GM20431 (cell line): ENCODE results near the gene TMEM237.
"Not testable (repeated sequence)": the region's sequence is repeated elsewhere in the genome, so short reads cannot be mapped to it uniquely, and the experiment has no call there.

Experiments used
- in situ Hi-C: fragments of 300-500 bp; cut with MseI, MboI; formaldehyde crosslinking; loops from one replicate; pipeline ENCODE4 v1.15.0; 2020; ENCODE audit warnings: low sequenced_read_pairs; ENCODE audit not compliant: unreplicated experiment

The TMEM237 gene, protein sequence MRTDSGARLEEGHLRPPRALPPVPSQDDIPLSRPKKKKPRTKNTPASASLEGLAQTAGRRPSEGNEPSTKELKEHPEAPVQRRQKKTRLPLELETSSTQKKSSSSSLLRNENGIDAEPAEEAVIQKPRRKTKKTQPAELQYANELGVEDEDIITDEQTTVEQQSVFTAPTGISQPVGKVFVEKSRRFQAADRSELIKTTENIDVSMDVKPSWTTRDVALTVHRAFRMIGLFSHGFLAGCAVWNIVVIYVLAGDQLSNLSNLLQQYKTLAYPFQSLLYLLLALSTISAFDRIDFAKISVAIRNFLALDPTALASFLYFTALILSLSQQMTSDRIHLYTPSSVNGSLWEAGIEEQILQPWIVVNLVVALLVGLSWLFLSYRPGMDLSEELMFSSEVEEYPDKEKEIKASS

DNA sequence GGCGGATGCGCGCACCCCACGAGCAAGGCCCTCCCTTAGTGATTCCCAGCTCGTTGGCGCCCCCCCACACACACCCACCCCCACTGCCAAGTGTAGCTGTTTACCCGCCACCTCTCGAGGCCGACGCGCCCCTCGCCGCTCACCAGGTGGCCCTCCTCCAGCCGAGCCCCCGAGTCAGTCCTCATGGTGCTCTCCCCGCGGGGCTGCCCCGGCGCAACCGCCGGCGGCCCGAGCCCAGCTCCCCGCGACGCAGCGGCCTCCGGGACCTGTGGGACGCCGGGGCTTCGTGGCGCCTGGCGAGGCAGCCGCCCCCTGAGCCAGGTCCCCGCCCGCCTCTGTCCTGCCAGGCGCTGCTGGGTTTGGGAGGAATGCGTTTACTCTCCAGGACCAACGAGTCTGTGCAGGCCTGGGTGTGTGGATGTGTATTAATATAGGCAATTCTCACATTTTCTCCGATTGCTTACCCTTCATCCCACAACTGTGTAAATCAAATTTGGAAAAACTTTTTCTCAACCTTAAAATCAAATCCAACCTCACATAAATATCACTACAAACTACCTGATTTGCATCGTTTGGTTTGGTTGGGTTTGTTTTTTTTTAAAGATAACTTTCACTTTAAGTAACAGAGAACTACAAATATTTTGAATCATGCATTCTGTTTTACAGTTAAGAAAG, at the start of gene TMEM237:
Gene TMEM237, minus strand, starts transcription at position 288 of the 675 bp plus-strand sequence. Its CDS starts 103 bp downstream, at position 185.
- in situ Hi-C loops: no loop called here

DNA sequence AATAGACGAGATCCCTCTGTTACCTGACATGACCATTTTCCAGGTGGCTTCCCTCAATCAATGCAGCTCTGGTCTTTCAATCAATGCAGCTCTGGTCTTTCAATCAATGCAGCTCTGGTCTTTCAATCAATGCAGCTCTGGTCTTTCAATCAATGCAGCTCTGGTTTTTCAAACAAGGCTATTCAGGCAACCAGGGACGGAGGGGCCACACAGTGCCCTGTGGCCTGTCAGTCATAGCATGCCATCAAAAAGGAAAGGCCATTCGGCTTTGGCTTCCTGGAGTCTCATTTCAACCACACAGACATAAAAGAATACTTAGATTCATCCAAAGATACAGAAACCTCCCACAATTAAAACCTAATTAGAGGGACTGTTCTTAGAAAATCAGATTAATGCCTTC, 41.9 kb upstream of the TMEM237 start:
- in situ Hi-C loops: no loop called here

DNA sequence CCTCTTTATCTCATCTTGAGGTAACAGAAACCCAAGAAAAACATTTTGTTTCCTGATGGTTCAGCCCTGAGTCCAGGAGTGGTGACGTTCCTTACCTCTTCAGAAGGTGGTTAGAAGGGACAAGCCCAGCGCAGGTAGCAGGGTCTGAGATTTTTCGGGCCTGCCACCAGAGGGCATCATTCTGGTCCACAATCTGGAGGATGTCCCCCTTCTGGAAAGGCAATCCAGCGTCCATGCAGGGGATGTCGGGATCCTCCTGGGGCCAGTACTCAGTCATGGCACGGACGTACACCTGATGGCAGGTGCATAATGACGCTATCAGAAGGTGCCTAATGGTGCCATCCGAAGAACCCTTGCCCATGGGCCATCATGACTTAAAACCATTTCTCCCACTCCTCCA, 37.4 kb upstream of the TMEM237 start:
- in situ Hi-C loops: no loop called here

DNA sequence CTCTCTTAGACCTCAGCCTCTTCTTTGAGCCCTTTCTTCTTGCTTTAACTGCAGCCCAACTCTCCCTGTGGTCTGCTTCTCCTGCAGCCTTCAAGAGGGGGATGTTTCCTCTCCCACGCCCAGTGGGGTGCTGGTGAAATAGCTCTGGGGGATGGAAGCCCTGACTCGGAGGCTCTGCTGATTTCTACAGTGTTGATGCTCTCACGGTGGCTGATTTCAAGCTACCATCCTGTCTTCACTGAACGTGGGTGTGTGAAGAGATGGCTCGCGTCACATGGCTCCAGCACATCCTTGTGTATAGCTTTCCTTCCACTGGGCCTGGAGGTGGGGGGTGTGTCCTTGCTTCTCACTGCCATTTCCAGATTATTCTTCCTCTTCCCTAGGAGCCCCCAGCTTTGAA, 35.1 kb upstream of the TMEM237 start:
- in situ Hi-C loops: no loop called here

DNA sequence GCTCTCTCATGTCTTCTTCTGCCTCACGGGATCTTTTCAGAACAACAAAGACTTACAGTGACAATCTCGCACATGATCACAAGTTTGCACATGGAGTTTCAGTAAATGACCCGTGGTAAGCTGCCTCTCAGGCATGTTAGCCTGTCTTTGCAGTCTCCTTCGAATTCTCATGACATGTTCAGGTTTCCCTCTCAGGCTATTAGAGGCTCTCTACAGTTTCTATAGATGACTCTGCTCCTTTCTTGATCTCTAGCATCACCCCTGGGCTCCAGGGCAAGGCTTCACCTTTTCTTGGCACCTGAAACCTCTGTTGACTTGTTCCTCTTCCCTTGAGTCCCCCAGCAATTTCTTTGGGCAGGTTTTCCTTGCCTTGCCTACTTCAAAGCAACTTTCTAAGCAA, 32.2 kb upstream of the TMEM237 start:
- in situ Hi-C loops: no loop called here

DNA sequence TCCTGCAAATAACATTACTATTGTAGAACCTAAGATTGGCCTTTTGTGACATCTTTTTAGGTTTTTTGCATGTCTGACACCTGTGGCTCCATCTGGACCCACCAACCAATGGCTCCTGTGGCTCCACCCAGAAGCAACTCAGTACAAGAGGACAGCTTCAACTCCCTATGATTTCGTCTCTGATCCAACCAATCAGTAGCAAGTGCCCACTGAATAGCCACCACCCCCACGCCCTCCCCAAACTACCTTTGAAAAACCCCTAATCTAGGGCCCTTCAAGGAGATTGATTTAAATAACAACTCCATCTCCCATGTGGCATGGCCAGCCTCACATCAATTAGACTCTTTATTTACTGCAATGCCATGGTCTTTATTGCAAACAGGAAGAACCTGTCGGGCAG, 31.5 kb upstream of the TMEM237 start:
- in situ Hi-C loops: no loop called here

DNA sequence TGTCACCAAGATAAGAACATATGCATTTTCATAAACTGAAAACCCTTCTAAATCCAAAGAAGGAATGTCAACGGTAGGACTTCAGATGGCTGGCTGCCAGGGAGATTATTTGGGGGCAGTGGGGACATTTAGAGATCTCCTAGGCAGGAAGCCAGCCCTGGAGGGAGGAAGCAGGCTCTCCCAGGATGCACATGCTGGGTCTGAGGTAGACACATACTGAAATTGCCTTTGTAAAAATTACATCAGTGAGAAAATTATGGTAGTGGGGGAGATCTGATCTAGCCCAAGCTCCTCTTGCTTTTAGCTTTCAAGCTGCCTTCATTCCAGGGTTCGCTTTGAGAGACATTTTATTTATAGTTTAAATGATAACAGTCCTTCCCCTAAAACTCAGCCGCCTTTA, 31.0 kb upstream of the TMEM237 start:
- in situ Hi-C loops: no loop called here

DNA sequence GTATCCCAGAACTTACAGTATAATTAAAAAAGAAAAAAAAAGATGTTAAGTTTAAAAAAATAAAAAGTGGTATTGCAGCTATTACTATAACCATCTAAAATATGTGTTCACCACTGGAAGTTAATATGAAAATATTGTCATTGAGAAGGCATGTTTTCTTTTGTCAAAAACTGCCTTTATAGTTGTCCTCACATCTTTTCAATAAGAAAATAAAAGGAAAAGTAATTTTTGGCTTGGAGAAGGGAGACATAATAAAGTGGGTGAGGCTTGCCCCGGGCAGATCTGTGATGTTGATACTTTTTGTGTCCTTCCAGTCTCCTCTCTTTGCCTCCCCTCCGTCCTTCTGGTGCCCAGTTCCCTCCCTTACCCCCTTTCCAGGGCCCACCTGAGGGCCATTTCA, 30.2 kb upstream of the TMEM237 start:
- in situ Hi-C loops: no loop called here

DNA sequence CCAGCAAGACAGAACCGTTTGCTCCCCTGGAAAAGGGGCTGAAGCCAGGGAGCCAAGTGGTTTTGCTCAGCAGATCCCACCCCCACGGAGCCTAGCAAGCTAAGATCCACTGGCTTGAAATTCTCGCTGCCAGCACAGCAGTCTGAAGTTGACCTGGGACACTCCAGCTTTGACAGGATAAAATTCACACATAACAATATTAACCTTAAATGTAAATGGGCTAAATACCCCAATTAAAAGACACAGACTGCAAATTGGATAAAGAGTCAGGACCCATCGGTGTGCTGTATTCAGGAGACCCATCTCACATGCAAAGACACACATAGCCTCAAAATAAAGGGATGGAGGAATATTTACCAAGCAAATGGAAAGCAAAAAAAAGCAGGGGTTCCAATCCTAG, 27.9 kb upstream of the TMEM237 start:
- in situ Hi-C loops: not testable (repeated sequence)

DNA sequence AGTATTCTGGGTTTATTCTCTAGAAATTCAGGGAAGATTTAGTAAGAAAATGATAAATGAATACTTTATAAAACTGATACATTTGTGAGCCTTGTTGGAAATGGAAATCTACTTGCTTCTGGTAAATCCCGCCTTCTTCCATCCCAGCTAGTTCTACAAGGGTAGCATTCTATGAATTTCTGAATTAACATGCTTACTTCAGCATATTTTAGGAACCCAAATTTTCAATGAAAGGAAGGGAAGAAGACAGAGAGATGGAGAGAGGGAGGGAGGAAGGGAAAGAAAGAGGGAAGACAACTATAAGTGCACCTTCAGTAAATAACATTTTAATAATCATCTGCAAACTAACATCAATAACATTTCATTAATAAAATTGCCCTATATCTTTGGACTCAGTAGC, 26.6 kb upstream of the TMEM237 start:
- in situ Hi-C loops: no loop called here

DNA sequence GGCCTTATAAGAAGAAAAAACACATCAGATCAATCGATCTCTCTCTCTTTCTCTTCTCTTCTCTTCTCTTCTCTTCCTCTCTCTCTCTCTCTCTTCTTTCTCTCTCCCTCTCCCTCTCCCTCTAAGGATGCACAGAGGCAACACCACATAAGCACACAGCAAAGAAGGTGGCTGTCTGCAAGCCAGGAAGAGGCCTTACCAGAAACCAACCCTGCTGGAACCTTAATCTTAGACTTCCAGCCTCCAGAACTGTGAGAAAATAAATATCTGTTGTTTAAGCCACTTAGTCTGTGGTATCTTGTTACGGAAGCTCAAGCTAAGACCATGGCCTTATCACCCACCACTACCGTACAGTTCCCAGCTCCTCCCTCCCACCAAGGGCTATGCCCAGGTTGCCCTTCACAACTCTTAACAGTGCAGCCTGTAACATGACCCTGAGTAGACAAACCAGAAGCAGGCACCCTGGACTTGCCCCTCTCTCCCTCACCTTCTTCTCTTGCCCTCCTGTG, 25.2 kb upstream of the TMEM237 start:
- in situ Hi-C loops: no loop called here

DNA sequence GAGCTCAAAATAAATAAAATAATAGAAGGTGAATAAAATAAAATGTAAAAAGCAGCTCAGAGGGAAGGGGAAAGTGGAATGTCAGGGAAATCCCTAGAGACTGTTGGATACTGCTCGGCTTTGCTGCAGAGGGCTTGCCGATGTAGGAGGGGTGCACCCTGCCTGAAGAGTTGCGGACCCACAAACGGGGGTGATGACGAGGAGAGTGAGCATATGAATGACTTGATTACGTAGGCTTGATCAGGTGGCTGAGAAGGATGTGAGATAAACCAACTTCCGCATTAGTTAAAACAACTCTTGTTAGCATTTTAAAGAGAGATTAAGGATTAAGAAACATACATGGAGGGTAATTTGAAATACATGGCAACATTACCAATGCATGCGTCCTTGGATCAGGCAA, 21.0 kb upstream of the TMEM237 start:
- in situ Hi-C loops: no loop called here

DNA sequence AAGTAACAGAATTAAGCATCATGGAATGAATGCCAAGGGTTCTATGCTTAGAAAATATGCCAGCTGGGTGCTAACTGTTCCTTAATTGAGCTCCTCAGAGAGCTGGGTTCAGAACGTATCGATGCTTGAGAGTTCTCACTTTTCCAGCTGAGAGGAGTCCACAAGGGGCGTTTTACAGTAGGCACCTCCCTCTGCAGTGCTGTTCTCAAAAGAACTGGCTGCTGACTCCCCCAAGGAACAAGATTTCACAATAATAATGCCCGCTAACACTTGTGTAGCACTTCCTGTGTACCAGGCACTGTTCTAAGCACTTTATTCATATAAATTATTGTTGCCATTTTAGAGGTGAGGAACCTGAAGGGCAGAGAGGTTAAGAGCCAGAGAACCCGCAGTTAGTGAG, 18.1 kb upstream of the TMEM237 start:
- in situ Hi-C loops: no loop called here

DNA sequence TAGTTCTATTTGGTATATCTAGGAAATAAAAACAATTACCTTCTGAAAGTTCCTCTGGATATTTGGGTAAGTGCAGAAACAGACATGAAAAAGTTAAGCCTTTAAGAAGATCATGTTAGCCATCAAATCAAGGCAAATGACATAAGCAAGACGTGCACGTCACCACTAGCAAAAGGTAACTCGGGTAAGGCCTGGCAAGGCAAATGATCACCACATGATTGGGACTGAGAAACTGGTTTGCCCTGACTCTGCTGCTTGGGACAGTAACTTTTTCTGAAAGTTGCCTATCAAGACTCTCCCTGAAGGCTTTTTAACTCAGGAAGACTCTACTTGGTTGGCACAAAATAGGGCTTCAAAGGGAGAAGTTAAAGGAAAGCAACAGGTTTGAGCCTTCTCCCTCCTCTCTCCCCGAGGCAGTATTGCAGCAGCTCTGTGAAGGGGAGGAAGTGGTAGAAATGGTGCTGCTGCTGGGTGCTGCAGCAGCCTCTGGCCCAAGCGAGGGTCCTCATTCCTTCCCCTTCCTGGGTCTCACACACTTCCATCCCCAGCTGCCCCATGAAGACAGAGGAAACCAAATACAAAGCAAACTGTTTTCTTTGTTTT, 17.1 kb upstream of the TMEM237 start:
- in situ Hi-C loops: no loop called here

DNA sequence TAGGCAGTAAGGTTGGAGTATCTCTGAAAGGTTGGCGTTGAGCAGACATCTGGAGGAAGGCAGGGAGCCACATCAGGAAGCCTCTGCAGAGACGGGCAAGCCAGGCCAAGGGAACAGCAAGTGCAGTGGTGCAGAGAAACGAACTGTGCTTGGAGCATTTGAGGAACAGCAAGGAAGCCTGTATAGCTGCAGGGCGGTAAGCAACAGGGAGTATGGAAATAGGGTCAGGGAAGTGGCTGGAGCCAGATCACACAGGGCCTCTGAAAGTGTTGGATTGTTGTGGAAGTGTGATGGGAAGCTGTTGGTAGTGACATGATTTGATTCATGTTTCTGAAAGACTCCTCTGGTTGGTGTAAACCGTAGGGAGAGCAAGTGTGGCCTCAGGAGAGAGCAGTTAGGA, 13.4 kb upstream of the TMEM237 start:
- in situ Hi-C loops: no loop called here

DNA sequence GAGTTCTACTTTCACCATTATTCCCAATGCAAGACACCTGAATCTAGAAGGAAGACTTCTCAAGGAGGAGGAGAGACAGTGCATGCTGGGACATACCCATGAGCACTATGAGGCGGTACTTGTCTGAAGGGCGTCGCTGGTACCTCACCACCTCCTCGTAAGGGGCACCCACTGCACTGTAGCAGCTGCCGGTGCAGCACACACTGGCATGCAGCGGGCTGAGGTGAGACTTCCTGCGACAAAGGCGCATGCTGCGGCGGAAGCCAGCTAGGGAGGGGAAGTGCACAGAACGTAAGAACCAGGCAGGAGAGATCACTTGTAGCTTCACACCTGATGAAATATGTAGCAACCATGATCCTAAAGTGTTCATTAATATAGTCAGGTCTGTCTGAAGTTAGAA, 12.8 kb upstream of the TMEM237 start:
- in situ Hi-C loops: no loop called here

DNA sequence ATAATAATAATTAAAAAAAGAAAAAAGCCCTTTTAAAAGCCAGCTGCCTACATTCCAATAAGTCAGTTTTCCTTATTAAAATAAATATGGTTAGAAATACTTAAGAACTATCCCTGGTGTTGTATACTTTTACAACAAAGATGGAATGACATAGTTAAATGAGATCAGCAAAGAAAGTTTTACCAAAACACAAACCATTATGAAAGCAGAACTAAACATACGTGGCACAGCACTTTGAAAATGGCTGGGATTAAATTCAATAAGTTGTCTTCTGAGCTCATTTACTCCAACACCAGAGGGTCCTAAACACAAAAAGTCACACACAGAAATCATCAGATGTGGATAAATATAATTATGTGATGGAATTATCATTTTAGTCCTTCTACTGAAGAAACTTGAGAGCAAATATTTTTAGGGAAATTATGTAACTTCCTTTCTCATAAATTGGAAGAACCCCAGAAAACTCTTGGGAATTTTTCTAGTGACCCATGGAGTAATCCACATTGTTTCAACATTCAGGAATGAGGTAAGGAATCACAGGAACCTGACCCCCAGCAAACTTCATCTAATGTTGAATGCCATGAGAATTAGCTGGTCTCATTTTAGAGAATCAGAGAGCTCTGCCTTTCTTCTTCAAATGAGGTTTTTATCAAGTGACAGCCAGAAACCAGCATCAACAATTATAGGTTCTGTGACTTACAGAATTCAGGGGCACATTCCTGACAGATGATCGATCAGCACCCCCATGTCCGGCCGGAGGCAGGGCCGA, 11.5 kb upstream of the TMEM237 start:
- in situ Hi-C loops: no loop called here

DNA sequence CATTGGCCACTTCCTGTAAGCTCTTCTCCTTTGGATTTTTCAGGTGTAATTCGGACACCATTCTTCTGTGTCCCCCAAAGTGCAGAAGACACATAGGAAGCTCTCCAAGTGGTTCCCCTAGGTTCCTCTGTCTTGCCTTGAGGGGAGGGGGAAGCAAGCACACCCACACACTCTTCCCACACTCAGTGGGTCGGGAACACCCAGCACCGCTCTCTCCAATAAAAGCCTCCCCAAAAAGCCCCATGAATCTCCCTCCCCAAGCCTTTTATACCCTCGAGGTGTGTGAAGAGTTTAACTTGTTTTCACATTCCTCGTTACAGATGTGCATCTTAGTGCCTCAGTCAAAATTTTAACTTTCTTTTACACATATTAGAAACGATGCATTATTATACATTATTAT, 9.9 kb upstream of the TMEM237 start:
- in situ Hi-C loops: no loop called here

DNA sequence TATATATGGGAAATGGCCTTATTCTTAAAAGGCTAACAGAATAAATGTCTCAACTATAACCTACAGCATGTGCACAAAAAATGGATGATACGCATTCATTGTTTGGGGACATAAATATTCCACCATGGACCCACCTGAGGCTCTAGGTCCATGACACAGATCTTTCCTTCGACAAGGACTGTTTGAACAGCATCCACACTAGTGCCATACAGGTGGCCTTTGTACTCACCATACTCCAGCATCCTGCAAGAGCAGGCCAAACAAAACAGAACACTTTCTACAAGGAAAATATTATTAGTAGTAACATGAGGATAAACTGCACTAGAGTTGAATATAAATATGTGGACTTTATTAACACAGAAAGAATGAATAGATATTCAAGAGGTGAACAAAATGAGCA, 6.1 kb upstream of the TMEM237 start:
- in situ Hi-C loops: no loop called here

DNA sequence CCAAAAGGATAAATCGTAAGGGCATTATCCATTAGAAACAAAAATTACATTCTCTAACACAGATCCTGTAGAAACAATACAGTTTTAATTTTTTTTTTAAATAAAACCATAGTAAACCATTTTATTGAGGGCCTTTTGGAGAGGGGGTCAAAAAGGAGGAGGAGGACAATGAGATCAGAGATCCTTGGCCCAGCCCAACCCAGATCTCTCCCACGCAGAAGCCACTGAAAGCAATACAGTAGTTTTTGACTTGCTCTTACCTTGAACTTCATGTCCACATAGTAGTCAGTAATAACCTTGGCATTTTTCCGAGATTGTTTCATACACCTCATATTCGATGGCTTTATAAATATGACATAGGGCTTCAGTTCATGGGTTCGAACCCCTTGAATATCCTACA, 4.1 kb upstream of the TMEM237 start:
- in situ Hi-C loops: no loop called here
